H1 (cell line): ENCODE measurements around the gene WDR33.

Experiments
- BACH1 ChIP-seq: IDR thresholded peaks from 2 replicates; pipeline ENCODE4 v1.6.1; 2012; ENCODE audit warnings: low read length, improper control_type of control experiment
- EZH2 ChIP-seq: fragments of 200-600 bp; sonication (generic); IDR thresholded peaks from 2 replicates; pipeline ENCODE4 v1.7.1; 2012; ENCODE audit warnings: low read depth, mild to moderate bottlenecking, moderate library complexity, low read length, inconsistent platforms; ENCODE audit not compliant: severe bottlenecking
- NRF1 ChIP-seq: IDR thresholded peaks from 2 replicates; pipeline ENCODE4 v1.6.1; 2011; ENCODE audit warnings: mild to moderate bottlenecking, low read depth, low read length, improper control_type of control experiment
- POLR2A ChIP-seq, 2 experiments: IDR thresholded peaks; 1 replicate in 1 of 2; 2 replicates in 1 of 2; pipeline ENCODE4 v1.6.1; 2011; ENCODE audit warnings: low read depth in 2 of 2, low read length in 2 of 2, mild to moderate bottlenecking in 2 of 2; ENCODE audit errors: control extremely low read depth in 1 of 2
- POLR2AphosphoS5 ChIP-seq: IDR thresholded peaks from 2 replicates; pipeline ENCODE4 v1.6.1; 2011; ENCODE audit warnings: low read depth, low read length
- RXRA ChIP-seq: IDR thresholded peaks from 2 replicates; pipeline ENCODE4 v1.6.1; 2011; ENCODE audit warnings: low read depth, mild to moderate bottlenecking, low read length, moderate library complexity; ENCODE audit not compliant: insufficient read depth
- SAP30 ChIP-seq: fragments of 300-600 bp; sonication (generic); IDR thresholded peaks from 2 replicates; pipeline ENCODE4 v1.7.1; 2012; ENCODE audit warnings: low read length, moderate library complexity, mild to moderate bottlenecking, inconsistent platforms; ENCODE audit not compliant: insufficient read depth, insufficient replicate concordance
- SIN3A ChIP-seq, 2 experiments: IDR thresholded peaks in 1 of 2; conservative IDR thresholded peaks in 1 of 2; 2 replicates each; pipeline ENCODE4 v1.6.1; 2011 to 2012; ENCODE audit warnings: low read length in 2 of 2, improper control_type of control experiment in 1 of 2, low read depth in 1 of 2, mild to moderate bottlenecking in 1 of 2
- TCF12 ChIP-seq: IDR thresholded peaks from 2 replicates; pipeline ENCODE4 v1.6.1; 2011; ENCODE audit warnings: low read depth, mild to moderate bottlenecking, low read length
- TF ChIP-seq, protein P1 (sequence below): IDR thresholded peaks from 2 replicates; pipeline ENCODE4 v1.6.1; 2011; ENCODE audit warnings: low read depth, mild to moderate bottlenecking, low read length; ENCODE audit not compliant: insufficient read depth

GRCh38 chr2:127664895-127665225 lies 146.1 kb downstream of the WDR33 start:
- TF ChIP-seq NRF1 = no peak
- no peak for TF ChIP-seq TCF12
- no peak for TF ChIP-seq SIN3A (conservative IDR thresholded peaks at IDR 0.05 in 1 of 2, IDR thresholded peaks at IDR 0.05 in 1 of 2; ENCODE audit: low read depth in 1 of 2, low read length in 2 of 2)
- TF ChIP-seq BACH1 = no peak
- no peak for TF ChIP-seq RXRA
- TF ChIP-seq POLR2AphosphoS5 = no peak
- no peak for TF ChIP-seq POLR2A (IDR thresholded peaks at IDR 0.05; ENCODE audit: control extremely low read depth in 1 of 2, low read depth in 2 of 2, low read length in 2 of 2)
- no peak for TF ChIP-seq SAP30
- TF ChIP-seq, protein P1, sequence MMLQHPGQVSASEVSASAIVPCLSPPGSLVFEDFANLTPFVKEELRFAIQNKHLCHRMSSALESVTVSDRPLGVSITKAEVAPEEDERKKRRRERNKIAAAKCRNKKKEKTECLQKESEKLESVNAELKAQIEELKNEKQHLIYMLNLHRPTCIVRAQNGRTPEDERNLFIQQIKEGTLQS = no peak
- TF ChIP-seq EZH2 = no peak
